Mucosa of descending colon (tissue), 3 donors: Measurements from ENCODE around the gene C19orf85. TPM values are rescaled to one million over a fixed set of nuclear protein-coding genes. Genes with fewer than 3 reads are reported as not detected.

Source experiments
- ATAC-seq: fragments of 200-7000 bp; cut with Tn5 transposase; one replicate; pipeline ENCODE4 v1.9.1; 2020; ENCODE audit warnings: mild to moderate bottlenecking, moderate library complexity
- DNase-seq, 3 donors: peaks; one replicate each; pipeline ENCODE4 v3.0.0-alpha.2; 2020
- H3K36me3 ChIP-seq: fragments of 200-600 bp; one replicate; pipeline ENCODE4 v1.8.0; 2021; ENCODE audit warnings: low read depth, mild to moderate bottlenecking
- H3K4me1 ChIP-seq: fragments of 200-600 bp; one replicate; pipeline ENCODE4 v1.8.0; 2021; ENCODE audit warnings: low read depth, mild to moderate bottlenecking
- H3K4me3 ChIP-seq: fragments of 200-600 bp; one replicate; pipeline ENCODE4 v1.8.0; 2021; ENCODE audit warnings: mild to moderate bottlenecking
- H3K9me3 ChIP-seq: fragments of 200-600 bp; one replicate; pipeline ENCODE4 v1.8.0; 2021; ENCODE audit warnings: mild to moderate bottlenecking
- CTCF ChIP-seq: fragments of 200-600 bp; IDR thresholded peaks from one replicate; pipeline ENCODE4 v1.8.0; 2022; ENCODE audit warnings: antibody characterized with exemption, mild to moderate bottlenecking
- intact Hi-C, 2 donors: fragments of 100-400 bp; cut with DNase I in 1 of 2; cut with micrococcal nuclease in 1 of 2; formaldehyde crosslinking; loops; one replicate each; pipeline versions ENCODE4 v1.11.0 to v1.11.1; 2022; cut with DNase I, micrococcal nuclease
- total RNA-seq, 3 donors: library from RNA; stranded (reverse); fragmentation: NEBNext Ultra II Directional in 2 of 3; extraction: Animal tissue kit (Norgen Biotek cat#: 25700) in 2 of 3; gene quantifications; one replicate each; pipeline versions ENCODE4 v1.2.1 to v1.2.4, GENCODE V29; 2021 to 2023
- donor health status: DM: no; HTN: no; CAD: no; lungs with moderate emphysema.
- donor health status: DM: no; HTN: no; CAD: no.
- donor health status: DM: no; HTN: yes; CAD: no.

The C19orf85 gene
- total RNA-seq, 3 donors from 2014 or later: not detected

GRCh38 chr19:55455576-55456235, 8.8 kb downstream of the C19orf85 start:
- Histone ChIP-seq H3K9me3 (no peaks in the 10 kb centered on the region), H3K36me3 (no peaks in the 10 kb centered on the region), H3K4me3 (no peak overlapping the region), H3K4me1 (peaks cover 19% of the 10 kb centered on the region)
- no peak for TF ChIP-seq CTCF
- no peak for ATAC-seq
- DNase-seq: no peak
- intact Hi-C loops: no loop called here

- DNase-seq (peak in 2 of 3 donors; percentile 46 to 56), ATAC-seq (peak; percentile 47)
- Histone ChIP-seq H3K4me3 (no peak overlapping the region), H3K36me3 (no peaks in the 10 kb centered on the region), H3K9me3 (no peaks in the 10 kb centered on the region), H3K4me1 (peaks cover 12% of the 10 kb centered on the region)
- peak; percentile 20 for TF ChIP-seq CTCF
- intact Hi-C loops: no loop called here
Measured at GRCh38 chr19:55454787-55455243, 9.7 kb downstream of the C19orf85 start.

GRCh38 chr19:55453511-55454260, 10.9 kb downstream of the C19orf85 start:
- DNase-seq (no peak), ATAC-seq (no peak)
- TF ChIP-seq CTCF: no peak

GRCh38 chr19:55452749-55453346, 11.7 kb downstream of the C19orf85 start:
- no peak for TF ChIP-seq CTCF
- ATAC-seq: peak; percentile 74
- H3K4me3 ChIP-seq: no peak overlapping the region
- no peaks in the 10 kb centered on the region for H3K36me3 ChIP-seq
- intact Hi-C loops: no loop called here
- peak in 2 of 3 donors; percentile 56 to 71 for DNase-seq
- H3K9me3 ChIP-seq: no peaks in the 10 kb centered on the region
- peaks cover 9% of the 10 kb centered on the region for H3K4me1 ChIP-seq

More at GRCh38 chr19:55453511-55454260, 10.9 kb downstream of the C19orf85 start:
- no peaks in the 10 kb centered on the region for H3K9me3 ChIP-seq
- H3K4me3 ChIP-seq: no peak overlapping the region
- H3K36me3 ChIP-seq: no peaks in the 10 kb centered on the region
- intact Hi-C loops: no loop called here
- H3K4me1 ChIP-seq: peaks cover 9% of the 10 kb centered on the region

GRCh38 chr19:55451965-55452748, 12.4 kb downstream of the C19orf85 start:
- intact Hi-C loops: no loop called here
- Histone ChIP-seq H3K9me3 (no peaks in the 10 kb centered on the region), H3K4me3 (no peak overlapping the region), H3K36me3 (no peaks in the 10 kb centered on the region), H3K4me1 (peaks cover 9% of the 10 kb centered on the region)
- no peak for TF ChIP-seq CTCF
- DNase-seq: no peak
- no peak for ATAC-seq
